GM12878 (cell line): ENCODE results near the gene SMARCD1. TPM values are rescaled to one million over a fixed set of nuclear protein-coding genes. Genes with fewer than 3 reads are reported as not detected.

ENCODE experiments used
- BRCA1 ChIP-seq: IDR thresholded peaks from 2 replicates; pipeline ENCODE4 v1.6.1; 2011; ENCODE audit warnings: low read depth, low read length, improper control_type of control experiment
- HCFC1 ChIP-seq: fragments of 150-350 bp; IDR thresholded peaks from 2 replicates; pipeline ENCODE4 v1.6.1; 2014; ENCODE audit warnings: low read length
- KLF5 ChIP-seq: fragments of 450-650 bp; IDR thresholded peaks from 2 replicates; pipeline ENCODE4 v1.6.1; 2014; ENCODE audit warnings: mild to moderate bottlenecking; ENCODE audit not compliant: partially characterized antibody
- NFYA ChIP-seq: IDR thresholded peaks from 2 replicates; pipeline ENCODE4 v1.6.1; 2011; ENCODE audit warnings: low read depth, mild to moderate bottlenecking, low read length, improper control_type of control experiment, borderline replicate concordance
- RFX5 ChIP-seq: IDR thresholded peaks from 2 replicates; pipeline ENCODE4 v1.6.1; 2011; ENCODE audit warnings: low read depth, low read length, improper control_type of control experiment
- SMAD5 ChIP-seq: IDR thresholded peaks from 2 replicates; pipeline ENCODE4 v1.6.1; 2016; ENCODE audit warnings: antibody characterized with exemption, low read depth
- SMARCA5 ChIP-seq: fragments of 450-650 bp; IDR thresholded peaks from 2 replicates; pipeline ENCODE4 v1.6.1; 2017; ENCODE audit warnings: mild to moderate bottlenecking
- SMC3 ChIP-seq: IDR thresholded peaks from 2 replicates; pipeline ENCODE4 v1.6.1; 2011; ENCODE audit warnings: low read length, improper control_type of control experiment, borderline replicate concordance
- YY1 ChIP-seq: IDR thresholded peaks from 2 replicates; pipeline ENCODE4 v1.6.1; 2011; ENCODE audit warnings: low read depth, mild to moderate bottlenecking, low read length
- polyA plus RNA-seq, 11 experiments: library from polyadenylated mRNA; depleted of rRNA in 4 of 11; unstranded in 6 of 11; stranded (reverse) in 5 of 11; fragments of >200 nt; fragmentation: Nextera tagmentation in 4 of 11; fragmentation: Illumina TruSeq in 1 of 11; extraction: Ambion mirVana in 4 of 11; extraction: Trizol in 1 of 11; gene quantifications; 1 replicate in 1 of 11; 2 replicates in 10 of 11; pipeline versions ENCODE4 v1.2.1 to v1.2.3, GENCODE V29; 2011 to 2016; ENCODE audit warnings: inconsistent platforms in 2 of 11, missing spikeins in 2 of 11, low read depth in 1 of 11
- total RNA-seq, 4 experiments: library from RNA; depleted of rRNA in 3 of 4; stranded (reverse); fragments of >200 nt in 3 of 4; fragmentation: Illumina TruSeq in 1 of 4; extraction: Trizol in 1 of 4; gene quantifications; 2 replicates each; pipeline versions ENCODE4 v1.2.1 to v1.2.3, GENCODE V29; 2013 to 2021
- TF ChIP-seq, protein P1 (sequence below): IDR thresholded peaks from 2 replicates; pipeline ENCODE4 v1.6.1; 2011; ENCODE audit warnings: borderline replicate concordance, low read depth, mild to moderate bottlenecking, moderate library complexity, mixed read lengths, low read length; ENCODE audit not compliant: insufficient read depth; ENCODE audit errors: extremely low read length
- TF ChIP-seq, protein P2 (sequence below): fragments of 450-650 bp; IDR thresholded peaks from 2 replicates; pipeline ENCODE4 v1.6.1; 2016; ENCODE audit warnings: mild to moderate bottlenecking
- TF ChIP-seq, protein P3 (sequence below): fragments of 450-650 bp; IDR thresholded peaks from 2 replicates; pipeline ENCODE4 v1.6.1; 2017; ENCODE audit warnings: mild to moderate bottlenecking, moderate library complexity

The SMARCD1 gene
- total and polyA plus RNA-seq, 10 of the 15 experiments (the other 5 are each of a cell fraction or from before 2014, with no cell fraction given), result 1.4 to 92.4 (median 58.9) TPM

DNA sequence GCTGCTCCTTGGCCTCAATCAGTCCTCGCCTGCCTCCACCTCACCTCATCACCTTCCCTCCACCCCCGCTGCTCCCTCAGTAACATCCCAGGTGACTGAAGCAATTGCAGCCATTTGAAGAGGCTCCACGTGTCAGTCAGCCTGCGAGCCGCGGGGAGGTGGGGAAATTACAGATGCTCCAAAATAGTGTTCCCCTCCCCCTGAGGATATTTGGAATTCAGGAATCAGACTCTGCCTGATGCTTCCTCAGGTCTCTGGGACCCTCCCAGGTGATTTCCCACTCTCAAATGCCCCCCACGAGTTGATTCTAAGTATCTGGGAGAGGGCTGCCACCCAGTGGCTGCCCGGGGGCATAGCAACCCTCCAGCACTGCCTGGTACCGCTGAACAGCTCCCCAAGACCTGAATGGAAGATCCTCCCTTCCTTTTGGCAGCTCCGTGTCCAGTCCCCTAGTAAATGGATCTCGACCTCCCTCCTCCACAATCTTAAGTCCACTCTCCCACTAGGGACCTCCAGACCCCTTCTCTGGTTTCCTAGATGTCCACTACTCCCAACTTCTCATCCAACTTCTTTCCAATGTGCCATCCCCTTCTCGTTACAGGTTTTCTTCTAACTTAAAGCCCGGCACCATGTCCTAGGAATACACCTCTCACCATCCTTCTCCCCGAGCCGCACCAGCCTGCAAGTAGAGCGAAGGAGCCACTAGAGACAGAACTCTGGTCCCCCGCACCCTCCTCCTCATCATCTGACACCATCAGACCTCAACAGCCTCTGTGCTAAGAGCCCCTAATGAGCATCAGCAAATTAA lies 29.1 kb upstream of the SMARCD1 start (continued):
- TF ChIP-seq, protein P1, sequence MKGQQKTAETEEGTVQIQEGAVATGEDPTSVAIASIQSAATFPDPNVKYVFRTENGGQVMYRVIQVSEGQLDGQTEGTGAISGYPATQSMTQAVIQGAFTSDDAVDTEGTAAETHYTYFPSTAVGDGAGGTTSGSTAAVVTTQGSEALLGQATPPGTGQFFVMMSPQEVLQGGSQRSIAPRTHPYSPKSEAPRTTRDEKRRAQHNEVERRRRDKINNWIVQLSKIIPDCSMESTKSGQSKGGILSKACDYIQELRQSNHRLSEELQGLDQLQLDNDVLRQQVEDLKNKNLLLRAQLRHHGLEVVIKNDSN, result peak; percentile 24
- TF ChIP-seq RFX5 (no peak), SMAD5 (no peak), BRCA1 (no peak), KLF5 (no peak), SMC3 (peak; percentile 75), NFYA (no peak), HCFC1 (0 out of 2 replicates have a peak, but pooled peaks have one; percentile 21), YY1 (peak; percentile 52; the same call in 1 of the 2 replicates), SMARCA5 (peak; percentile 60; the same call in 1 of the 2 replicates)
- TF ChIP-seq, protein P2, sequence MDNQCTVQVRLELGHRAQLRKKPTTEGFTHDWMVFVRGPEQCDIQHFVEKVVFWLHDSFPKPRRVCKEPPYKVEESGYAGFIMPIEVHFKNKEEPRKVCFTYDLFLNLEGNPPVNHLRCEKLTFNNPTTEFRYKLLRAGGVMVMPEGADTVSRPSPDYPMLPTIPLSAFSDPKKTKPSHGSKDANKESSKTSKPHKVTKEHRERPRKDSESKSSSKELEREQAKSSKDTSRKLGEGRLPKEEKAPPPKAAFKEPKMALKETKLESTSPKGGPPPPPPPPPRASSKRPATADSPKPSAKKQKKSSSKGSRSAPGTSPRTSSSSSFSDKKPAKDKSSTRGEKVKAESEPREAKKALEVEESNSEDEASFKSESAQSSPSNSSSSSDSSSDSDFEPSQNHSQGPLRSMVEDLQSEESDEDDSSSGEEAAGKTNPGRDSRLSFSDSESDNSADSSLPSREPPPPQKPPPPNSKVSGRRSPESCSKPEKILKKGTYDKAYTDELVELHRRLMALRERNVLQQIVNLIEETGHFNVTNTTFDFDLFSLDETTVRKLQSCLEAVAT, result no peak
- TF ChIP-seq, protein P3, sequence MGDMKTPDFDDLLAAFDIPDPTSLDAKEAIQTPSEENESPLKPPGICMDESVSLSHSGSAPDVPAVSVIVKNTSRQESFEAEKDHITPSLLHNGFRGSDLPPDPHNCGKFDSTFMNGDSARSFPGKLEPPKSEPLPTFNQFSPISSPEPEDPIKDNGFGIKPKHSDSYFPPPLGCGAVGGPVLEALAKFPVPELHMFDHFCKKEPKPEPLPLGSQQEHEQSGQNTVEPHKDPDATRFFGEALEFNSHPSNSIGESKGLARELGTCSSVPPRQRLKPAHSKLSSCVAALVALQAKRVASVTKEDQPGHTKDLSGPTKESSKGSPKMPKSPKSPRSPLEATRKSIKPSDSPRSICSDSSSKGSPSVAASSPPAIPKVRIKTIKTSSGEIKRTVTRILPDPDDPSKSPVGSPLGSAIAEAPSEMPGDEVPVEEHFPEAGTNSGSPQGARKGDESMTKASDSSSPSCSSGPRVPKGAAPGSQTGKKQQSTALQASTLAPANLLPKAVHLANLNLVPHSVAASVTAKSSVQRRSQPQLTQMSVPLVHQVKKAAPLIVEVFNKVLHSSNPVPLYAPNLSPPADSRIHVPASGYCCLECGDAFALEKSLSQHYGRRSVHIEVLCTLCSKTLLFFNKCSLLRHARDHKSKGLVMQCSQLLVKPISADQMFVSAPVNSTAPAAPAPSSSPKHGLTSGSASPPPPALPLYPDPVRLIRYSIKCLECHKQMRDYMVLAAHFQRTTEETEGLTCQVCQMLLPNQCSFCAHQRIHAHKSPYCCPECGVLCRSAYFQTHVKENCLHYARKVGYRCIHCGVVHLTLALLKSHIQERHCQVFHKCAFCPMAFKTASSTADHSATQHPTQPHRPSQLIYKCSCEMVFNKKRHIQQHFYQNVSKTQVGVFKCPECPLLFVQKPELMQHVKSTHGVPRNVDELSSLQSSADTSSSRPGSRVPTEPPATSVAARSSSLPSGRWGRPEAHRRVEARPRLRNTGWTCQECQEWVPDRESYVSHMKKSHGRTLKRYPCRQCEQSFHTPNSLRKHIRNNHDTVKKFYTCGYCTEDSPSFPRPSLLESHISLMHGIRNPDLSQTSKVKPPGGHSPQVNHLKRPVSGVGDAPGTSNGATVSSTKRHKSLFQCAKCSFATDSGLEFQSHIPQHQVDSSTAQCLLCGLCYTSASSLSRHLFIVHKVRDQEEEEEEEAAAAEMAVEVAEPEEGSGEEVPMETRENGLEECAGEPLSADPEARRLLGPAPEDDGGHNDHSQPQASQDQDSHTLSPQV, result 0 out of 2 replicates have a peak, but pooled peaks have one; percentile 18
